Measurements from ENCODE around the gene OLFM3.
A peak's percentile ranks its signal among the peaks of the same experiment; 100 is the strongest.

OLFM3 gene

DNA sequence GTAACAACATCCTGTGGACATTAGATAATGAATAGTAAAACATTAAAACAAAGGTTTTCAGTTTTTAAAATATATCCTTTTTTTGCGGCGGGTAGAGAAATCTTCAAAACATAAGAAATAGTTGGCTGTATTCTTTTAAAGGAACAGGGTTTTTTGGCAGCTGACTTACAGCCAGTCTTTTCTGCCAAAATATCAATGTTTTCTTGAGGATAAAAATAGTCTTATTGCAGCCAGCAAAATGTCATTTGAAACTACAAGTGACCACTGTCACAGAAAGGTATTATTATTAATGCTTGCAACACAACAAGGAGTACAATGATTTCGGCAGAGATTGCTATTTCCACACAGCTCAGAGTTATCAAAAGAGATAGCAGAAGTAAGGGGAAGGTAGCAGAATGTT lies 21.4 kb downstream of the OLFM3 start:
- no peak for DNase-seq (ENCODE audit: low read depth)
- H3K4me3 ChIP-seq (ENCODE audit: control insufficient read depth, low read depth, low read length): no peak overlapping the region
- TF ChIP-seq, protein P1, sequence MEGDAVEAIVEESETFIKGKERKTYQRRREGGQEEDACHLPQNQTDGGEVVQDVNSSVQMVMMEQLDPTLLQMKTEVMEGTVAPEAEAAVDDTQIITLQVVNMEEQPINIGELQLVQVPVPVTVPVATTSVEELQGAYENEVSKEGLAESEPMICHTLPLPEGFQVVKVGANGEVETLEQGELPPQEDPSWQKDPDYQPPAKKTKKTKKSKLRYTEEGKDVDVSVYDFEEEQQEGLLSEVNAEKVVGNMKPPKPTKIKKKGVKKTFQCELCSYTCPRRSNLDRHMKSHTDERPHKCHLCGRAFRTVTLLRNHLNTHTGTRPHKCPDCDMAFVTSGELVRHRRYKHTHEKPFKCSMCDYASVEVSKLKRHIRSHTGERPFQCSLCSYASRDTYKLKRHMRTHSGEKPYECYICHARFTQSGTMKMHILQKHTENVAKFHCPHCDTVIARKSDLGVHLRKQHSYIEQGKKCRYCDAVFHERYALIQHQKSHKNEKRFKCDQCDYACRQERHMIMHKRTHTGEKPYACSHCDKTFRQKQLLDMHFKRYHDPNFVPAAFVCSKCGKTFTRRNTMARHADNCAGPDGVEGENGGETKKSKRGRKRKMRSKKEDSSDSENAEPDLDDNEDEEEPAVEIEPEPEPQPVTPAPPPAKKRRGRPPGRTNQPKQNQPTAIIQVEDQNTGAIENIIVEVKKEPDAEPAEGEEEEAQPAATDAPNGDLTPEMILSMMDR (conservative IDR thresholded peaks at IDR 0.05; ENCODE audit: control insufficient read depth, insufficient read depth, low read depth, low read length): no peak

DNA sequence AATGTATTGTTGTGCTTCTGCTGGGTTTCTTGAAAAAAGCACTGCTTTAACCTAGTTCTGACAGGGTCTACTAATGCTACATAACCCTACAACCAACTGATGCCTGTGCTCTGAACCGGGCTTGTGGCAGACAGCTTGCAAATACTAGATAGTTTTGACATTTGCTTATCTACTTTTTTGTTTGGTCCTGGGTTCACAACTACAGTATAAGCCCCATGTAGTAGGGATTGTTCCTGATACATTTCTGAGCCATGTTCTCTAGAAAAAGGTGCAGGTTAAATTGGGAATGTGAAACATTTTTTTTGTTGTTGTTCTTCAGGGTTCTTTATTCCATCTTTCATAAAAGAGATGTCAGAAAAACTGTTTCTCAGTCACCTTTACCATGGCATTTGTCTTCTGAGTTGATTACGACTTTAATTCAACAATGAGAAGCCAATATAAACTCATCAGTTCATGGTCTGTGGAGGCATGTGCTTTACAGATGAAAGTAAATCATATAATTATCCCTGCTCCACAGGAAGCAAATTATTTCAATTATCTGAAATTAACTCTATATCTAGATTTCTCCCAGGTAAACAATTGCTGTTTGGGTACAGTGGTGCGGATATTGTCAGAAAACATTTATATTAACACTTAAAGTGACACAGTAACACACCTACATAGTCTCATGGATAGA lies 22.0 kb downstream of the OLFM3 start:
- H3K4me3 ChIP-seq (ENCODE audit: control insufficient read depth, low read depth, low read length): no peak overlapping the region
- DNase-seq (ENCODE audit: low read depth): no peak
- TF ChIP-seq, protein P1 (conservative IDR thresholded peaks at IDR 0.05; ENCODE audit: control insufficient read depth, insufficient read depth, low read depth, low read length): no peak

DNA sequence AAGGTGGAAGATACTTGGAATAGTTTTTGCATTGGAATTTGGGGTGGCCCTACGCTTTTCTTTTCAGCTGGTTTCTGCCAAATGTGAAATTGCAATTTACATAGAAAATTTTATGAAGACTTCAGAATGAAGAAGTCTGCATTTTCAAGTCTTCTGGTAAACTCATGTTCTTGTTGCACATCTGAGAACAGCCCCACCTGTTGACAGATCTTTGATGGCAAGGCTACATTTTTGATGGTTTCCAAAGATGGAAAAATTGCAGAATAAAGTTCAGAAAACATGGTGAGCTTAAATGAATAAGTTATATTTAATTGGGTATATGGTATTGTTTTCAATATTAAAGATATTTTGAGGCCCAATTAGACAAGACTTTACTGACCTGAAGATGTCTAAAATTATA lies 25.4 kb downstream of the OLFM3 start:
- no peak overlapping the region for H3K4me3 ChIP-seq (ENCODE audit: control insufficient read depth, low read depth, low read length)
- peak; percentile 2 for DNase-seq (ENCODE audit: low read depth)
- TF ChIP-seq, protein P1 (conservative IDR thresholded peaks at IDR 0.05; ENCODE audit: control insufficient read depth, insufficient read depth, low read depth, low read length): no peak

DNA sequence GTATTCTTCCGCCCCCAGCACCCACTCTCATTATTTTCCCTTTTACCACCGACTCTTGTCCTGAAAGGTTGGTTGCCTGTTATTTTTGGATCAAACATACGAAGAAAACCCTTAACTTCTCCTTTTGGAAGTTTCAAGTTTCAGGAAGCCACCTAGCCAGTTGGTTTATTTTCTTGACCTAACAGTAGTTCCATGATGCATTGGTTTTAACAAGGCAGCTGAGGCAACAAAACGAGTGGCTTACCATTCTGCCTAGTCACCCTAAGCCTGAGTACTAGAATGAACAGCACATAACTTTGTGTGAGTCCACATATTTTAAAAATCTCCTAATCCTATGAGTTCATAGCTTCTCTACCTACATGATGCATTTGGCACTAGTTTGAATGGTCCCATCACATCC lies 28.9 kb downstream of the OLFM3 start:
- no peak for DNase-seq (ENCODE audit: low read depth)

DNA sequence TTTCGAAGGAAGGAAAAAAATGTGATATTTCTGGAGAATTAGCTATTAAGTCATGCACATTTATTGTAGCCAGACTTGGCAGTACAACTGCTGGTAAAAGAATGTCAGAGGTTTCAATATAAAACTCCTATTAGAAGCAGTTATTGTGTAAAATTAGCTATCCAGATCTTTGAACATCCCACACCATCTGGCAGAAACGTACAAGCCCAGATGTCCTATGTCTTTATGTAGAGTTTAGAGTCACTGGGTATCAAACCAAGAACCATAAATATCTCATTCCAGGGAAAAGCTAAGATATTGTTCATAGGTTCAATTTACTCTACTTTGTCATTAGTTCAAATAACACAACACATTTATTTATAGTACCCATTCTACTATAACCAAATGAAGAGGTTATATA lies 31.4 kb downstream of the OLFM3 start:
- TF ChIP-seq, protein P1 (conservative IDR thresholded peaks at IDR 0.05; ENCODE audit: control insufficient read depth, insufficient read depth, low read depth, low read length): no peak
- no peak for DNase-seq (ENCODE audit: low read depth)
- no peak overlapping the region for H3K4me3 ChIP-seq (ENCODE audit: control insufficient read depth, low read depth, low read length)

More for the DNA sequence above, 28.9 kb downstream of the OLFM3 start:
- TF ChIP-seq, protein P1 (conservative IDR thresholded peaks at IDR 0.05; ENCODE audit: control insufficient read depth, insufficient read depth, low read depth, low read length): no peak
- no peak overlapping the region for H3K4me3 ChIP-seq (ENCODE audit: control insufficient read depth, low read depth, low read length)

DNA sequence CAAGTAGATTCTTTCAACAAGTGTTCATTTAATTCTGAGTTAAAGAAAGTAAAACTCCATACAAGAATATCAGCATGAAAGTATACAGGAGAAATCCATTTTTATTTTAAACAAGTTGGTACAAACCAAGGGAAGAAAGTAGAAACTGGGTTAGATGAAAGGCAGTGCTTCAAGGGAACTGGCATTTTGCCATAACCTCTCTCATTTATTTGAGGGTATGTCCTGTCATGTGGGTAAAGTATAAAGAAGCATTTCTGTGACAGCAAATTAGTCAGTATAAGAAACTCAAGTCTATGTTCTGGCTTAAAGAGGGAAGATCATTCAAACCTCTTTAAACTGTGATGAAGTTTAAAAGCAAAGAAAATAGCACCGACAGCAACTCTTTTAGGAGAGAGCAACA lies 32.0 kb downstream of the OLFM3 start:
- TF ChIP-seq, protein P1 (conservative IDR thresholded peaks at IDR 0.05; ENCODE audit: control insufficient read depth, insufficient read depth, low read depth, low read length): no peak
- H3K4me3 ChIP-seq (ENCODE audit: control insufficient read depth, low read depth, low read length): no peak overlapping the region
- no peak for DNase-seq (ENCODE audit: low read depth)

DNA sequence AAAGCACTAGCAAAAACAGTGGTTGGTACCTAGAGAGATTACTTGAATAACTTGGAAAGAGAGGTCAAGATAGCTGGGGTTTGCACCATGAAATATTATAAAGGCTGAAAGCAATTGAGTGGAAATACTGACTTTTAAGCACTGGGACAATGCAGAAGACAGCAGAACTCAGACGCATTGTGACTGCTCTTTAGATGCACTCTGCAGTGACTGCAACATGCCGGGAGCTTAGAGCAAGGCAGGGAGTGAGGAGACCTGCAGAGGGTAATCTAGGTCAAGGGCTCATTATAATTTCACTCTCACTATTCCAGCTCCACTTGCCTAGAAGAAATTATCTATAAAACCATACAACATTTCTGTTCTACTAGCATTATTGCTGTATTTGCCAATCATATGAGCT lies 36.6 kb downstream of the OLFM3 start:
- no peak overlapping the region for H3K4me3 ChIP-seq (ENCODE audit: control insufficient read depth, low read depth, low read length)
- DNase-seq (ENCODE audit: low read depth): no peak
- TF ChIP-seq, protein P1 (conservative IDR thresholded peaks at IDR 0.05; ENCODE audit: control insufficient read depth, insufficient read depth, low read depth, low read length): no peak
